Adipocyte (in vitro differentiated cells): ENCODE measurements around the gene FAM229B.

ENCODE experiments used
- DNase-seq: peaks from one replicate; pipeline ENCODE4 v3.0.0-alpha.2; 2015; ENCODE audit warnings: low read depth
- H3K27me3 ChIP-seq: replicated peaks from 2 replicates; pipeline ENCODE4 v1.7.0; 2013; ENCODE audit warnings: mild to moderate bottlenecking, low read length, moderate library complexity; ENCODE audit not compliant: control insufficient read depth, insufficient read depth
- H3K36me3 ChIP-seq: 2 replicates; pipeline ENCODE4 v1.7.0; 2013; ENCODE audit warnings: low read length, mild to moderate bottlenecking, moderate library complexity; ENCODE audit not compliant: control insufficient read depth, insufficient read depth, severe bottlenecking
- H3K4me1 ChIP-seq: 2 replicates; pipeline ENCODE4 v1.7.0; 2013; ENCODE audit warnings: mild to moderate bottlenecking, low read length, moderate library complexity; ENCODE audit not compliant: control insufficient read depth, insufficient read depth
- H3K4me3 ChIP-seq: 2 replicates; pipeline ENCODE4 v1.7.0; 2013; ENCODE audit warnings: mild to moderate bottlenecking, low read length, moderate library complexity
- H3K9ac ChIP-seq: 2 replicates; pipeline ENCODE4 v1.7.0; 2013; ENCODE audit warnings: mild to moderate bottlenecking, low read length, moderate library complexity
- H3K9me3 ChIP-seq: 2 replicates; pipeline ENCODE4 v1.7.0; 2013; ENCODE audit warnings: mild to moderate bottlenecking, low read length, moderate library complexity; ENCODE audit not compliant: control insufficient read depth

Gene FAM229B

DNA sequence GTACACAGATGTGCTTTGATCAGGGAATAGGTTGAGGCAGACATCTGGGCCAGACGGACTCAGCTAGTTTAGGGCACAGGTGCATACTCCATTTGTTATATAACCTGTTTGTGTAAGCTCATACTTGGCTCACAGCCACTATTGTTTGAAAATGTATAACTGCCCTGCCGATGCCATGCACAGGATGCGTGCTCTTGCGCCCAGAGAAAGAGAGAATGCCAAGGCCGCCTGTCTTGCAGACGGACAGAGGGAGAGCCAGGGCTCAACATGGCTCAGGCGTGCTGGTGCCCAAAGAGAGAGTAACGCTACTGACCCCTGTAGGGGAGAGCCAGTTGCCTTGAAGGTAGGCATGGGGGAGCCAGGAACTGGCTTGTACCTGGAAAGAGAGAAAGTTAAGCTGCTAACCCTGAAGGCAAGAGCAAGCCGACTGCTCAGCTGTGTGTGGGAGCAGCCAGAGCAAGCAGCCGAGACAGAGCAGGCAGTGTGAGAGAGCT is 57.7 kb downstream of the FAM229B start:
- Histone ChIP-seq H3K36me3 (peaks cover 96% of the 10 kb centered on the region), H3K9me3 (no peaks in the 10 kb centered on the region), H3K4me3 (no peak overlapping the region), H3K9ac (no peak overlapping the region), H3K4me1 (peaks cover 10% of the 10 kb centered on the region), H3K27me3 (no peaks in the 10 kb centered on the region)
- DNase-seq = no peak

DNA sequence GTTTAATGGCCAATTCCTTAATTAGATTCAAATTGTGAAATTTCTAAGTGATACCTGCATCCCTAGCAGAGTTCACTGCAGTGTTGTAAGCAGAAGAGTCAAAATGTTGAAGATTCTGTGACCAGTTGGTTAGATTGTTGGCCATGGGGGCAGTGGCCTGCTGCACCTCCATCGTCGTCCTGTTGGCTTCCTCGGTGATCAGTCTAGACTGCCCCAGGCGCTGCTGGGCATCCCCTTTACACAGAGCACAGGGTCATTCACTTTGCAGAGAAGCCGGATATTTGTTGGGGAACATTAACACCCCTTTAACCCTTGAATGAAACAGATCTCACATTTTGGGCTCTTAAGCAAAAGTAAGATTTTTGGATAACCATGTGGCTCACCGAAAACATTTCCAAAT is 60.7 kb downstream of the FAM229B start:
- Histone ChIP-seq H3K36me3 (peaks cover 96% of the 10 kb centered on the region), H3K27me3 (no peaks in the 10 kb centered on the region), H3K9ac (no peak overlapping the region), H3K4me3 (no peak overlapping the region), H3K9me3 (no peaks in the 10 kb centered on the region), H3K4me1 (peaks cover 20% of the 10 kb centered on the region)
- DNase-seq = no peak

GRCh38 chr6:112149236-112149635 is 61.8 kb downstream of the FAM229B start:
- Histone ChIP-seq H3K4me3 (no peak overlapping the region), H3K27me3 (no peaks in the 10 kb centered on the region), H3K9ac (no peak overlapping the region), H3K36me3 (peaks cover 96% of the 10 kb centered on the region), H3K9me3 (no peaks in the 10 kb centered on the region), H3K4me1 (peaks cover 27% of the 10 kb centered on the region)
- DNase-seq = no peak

- Histone ChIP-seq H3K4me3 (no peak overlapping the region), H3K4me1 (peaks cover 27% of the 10 kb centered on the region), H3K9ac (peak overlapping the region; percentile 11), H3K27me3 (no peaks in the 10 kb centered on the region), H3K36me3 (peaks cover 96% of the 10 kb centered on the region), H3K9me3 (no peaks in the 10 kb centered on the region)
- peak; percentile 84 for DNase-seq
Measured at GRCh38 chr6:112149719-112150263, 62.4 kb downstream of the FAM229B start.

DNA sequence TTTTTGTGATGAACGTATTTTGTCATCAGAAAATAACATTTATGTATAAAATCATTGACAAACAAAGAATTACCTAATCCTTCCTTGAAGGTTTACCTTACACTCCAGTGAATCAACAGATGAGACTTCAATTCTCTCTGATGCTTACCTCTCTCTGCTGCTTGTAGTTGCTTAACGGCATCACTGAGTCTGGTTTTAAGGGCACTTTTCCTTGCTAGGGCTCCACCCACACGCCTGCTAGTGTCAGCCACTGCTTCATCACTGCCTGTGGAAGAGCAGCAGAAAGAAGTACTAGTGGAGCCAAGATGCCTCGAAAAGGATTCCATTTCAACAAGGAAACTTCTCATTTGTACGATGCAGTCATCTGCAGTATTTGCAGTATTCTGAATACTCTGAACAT is 63.0 kb downstream of the FAM229B start:
- Histone ChIP-seq H3K4me1 (peaks cover 32% of the 10 kb centered on the region), H3K9me3 (no peaks in the 10 kb centered on the region), H3K4me3 (no peak overlapping the region), H3K36me3 (peaks cover 96% of the 10 kb centered on the region), H3K9ac (peak overlapping the region; percentile 11), H3K27me3 (no peaks in the 10 kb centered on the region)
- DNase-seq = peak; percentile 57
